GM19193 (cell line): ENCODE results near the gene SVOPL.

ENCODE experiments used
- POLR2A ChIP-seq: IDR thresholded peaks from 4 replicates; pipeline ENCODE4 v1.6.1; 2011; ENCODE audit not compliant: insufficient read depth, insufficient read length; ENCODE audit errors: extremely low read depth

Gene SVOPL

DNA sequence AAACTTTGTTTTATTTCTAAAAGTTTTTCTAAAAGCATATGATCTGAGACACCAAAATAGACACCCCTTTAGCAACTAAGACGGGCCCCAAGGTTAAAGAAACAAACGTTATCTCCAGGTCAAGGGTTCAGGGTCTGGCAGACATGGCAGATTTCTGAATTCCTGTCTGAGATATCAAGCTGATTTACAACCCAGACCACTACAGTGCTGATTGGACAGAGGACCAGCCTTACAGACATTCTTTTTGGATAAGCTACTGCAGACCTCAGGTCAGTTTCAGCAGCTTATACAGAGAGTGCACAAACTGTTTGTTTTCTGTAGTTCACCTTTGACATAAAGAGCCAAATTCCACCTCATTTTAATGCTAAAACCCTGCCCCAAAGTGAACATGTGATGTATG lies 34.8 kb downstream of the SVOPL start:
- TF ChIP-seq POLR2A: no peak

DNA sequence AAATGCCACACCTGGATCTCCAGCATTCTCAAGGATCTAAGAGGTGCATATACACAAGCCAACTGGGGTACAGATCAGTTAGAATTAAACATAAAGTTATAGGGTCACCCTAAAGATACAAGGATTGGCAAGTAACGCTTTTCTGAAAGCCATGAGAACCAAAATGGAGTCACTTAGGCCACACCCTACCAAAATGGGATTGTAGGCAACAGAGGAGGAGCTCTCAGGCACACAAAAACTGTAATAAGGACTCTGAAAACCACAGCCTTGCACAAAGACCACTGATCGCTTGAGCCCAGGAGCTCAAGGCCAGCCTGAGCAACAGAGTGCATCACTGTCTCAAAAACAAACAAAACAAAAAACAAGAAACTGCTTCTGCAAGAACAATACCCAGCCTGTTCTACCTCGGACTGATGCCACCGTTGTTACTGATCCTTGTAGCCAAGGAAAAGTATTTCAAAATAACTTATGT lies 35.5 kb downstream of the SVOPL start:
- no peak for TF ChIP-seq POLR2A

DNA sequence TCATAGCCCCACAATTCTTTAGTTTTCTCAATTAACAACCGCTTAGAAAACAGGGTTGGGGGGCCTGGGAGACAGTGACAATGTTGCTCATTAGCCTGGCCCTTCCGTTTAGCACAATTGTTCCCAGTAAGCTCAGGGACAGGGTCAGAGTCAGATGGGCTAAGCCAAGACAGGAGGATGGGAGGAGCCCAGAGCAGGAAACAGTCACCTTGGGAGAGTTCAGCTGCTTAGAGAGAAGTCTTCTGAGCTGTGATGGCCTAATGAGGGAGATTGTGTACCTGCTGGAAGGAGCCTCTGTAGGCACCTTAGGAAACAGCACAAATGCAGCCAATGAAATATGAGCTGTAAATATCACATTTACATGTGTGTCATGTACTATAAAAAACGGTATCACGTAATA lies 35.9 kb downstream of the SVOPL start:
- TF ChIP-seq POLR2A: no peak

GRCh38 chr7:138663725-138664710 lies 37.1 kb downstream of the SVOPL start:
- no peak for TF ChIP-seq POLR2A

GRCh38 chr7:138662991-138663320 lies 38.2 kb downstream of the SVOPL start:
- TF ChIP-seq POLR2A: no peak

DNA sequence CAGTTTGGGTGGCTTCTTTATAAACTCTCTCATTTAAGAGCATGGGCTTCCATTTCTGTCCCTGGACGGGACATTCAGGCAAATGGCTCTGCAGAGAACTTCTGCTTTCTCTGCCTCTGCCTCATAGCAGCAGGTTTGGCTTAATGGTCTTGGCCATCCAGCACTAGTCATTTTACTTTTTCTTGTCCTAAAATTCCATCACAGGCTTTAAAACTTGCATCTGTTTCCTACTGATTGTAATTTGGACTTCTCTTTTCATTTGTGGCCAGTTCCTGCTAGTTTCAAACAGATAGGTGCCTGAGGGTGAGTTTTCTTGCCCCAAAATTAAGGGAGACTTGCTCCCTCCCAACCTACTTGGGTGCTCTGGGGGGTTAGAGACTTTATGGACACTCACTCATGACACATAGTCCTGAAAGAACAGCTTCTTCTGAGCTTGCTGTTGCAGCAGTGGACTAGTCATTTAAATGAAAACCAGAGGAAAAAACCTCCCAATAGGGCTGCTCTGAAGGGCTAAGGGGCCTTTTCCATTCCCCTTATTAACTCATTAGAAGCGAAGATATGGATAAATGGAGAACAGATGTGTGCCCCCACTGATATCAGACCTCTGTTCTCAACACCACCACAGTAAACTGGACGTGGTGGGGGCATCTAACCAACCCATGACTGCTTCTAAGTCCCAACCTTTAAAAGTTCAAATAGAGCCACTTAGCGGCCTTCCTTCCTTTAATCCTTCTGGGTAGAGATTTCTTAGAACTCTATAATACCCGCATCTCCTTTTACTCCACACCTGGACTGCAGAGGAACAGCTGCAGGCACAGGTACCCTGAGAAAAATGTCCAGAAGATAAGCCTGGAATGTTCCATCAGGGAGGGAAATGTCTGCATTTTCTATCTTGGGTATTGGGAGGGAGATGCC lies 38.8 kb downstream of the SVOPL start:
- TF ChIP-seq POLR2A: no peak

DNA sequence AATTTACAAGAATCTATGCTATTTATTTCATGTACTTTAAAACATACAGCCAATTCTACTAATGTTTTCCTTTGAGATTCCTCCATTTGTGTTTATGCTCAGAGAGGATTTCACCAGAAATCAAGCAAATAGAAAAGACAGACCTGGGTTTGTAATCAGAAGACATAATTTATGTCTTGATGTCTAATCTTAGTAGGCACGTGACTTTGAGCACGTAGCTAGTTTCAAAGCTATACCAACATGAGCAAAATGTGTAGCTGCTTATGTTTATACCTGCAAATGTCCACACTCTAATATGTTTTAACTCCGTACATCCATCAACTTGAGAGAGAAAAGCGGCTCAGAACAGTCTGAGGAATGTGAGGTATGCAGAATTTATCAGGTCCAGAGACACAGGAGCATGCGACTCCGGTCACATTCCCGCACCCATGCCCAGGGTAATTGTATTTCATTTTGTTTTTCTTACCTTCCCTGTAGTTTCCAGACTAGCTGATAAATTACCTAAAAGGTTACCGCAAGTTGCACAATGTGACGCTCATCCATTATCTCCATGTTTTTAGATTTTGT lies 40.0 kb downstream of the SVOPL start:
- no peak for TF ChIP-seq POLR2A

- TF ChIP-seq POLR2A: no peak
These were observed 42.3 kb downstream of the SVOPL start for GRCh38 chr7:138658889-138659288.

GRCh38 chr7:138657854-138658386 lies 43.2 kb downstream of the SVOPL start:
- TF ChIP-seq POLR2A: no peak

- no peak for TF ChIP-seq POLR2A
These were observed 44.2 kb downstream of the SVOPL start for GRCh38 chr7:138656952-138657351.

DNA sequence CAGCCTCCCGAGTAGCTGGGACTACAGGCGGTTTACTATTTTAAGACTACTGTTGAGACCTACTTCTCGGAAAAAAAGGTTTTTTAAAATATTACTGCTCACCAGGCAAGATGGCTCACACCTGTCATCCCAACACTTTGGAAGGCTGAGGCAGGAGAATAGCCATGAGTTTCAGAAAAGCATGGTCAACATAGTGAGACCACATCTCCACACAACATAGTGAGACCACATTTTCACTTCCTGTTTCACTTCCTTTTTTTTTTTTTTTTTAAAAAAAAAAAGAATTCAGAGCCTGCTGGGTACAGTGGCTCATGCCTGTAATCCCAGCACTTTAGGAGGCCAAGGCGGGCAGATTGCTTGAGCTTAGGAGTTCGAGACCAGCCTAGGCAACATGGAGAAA lies 46.5 kb downstream of the SVOPL start:
- no peak for TF ChIP-seq POLR2A

DNA sequence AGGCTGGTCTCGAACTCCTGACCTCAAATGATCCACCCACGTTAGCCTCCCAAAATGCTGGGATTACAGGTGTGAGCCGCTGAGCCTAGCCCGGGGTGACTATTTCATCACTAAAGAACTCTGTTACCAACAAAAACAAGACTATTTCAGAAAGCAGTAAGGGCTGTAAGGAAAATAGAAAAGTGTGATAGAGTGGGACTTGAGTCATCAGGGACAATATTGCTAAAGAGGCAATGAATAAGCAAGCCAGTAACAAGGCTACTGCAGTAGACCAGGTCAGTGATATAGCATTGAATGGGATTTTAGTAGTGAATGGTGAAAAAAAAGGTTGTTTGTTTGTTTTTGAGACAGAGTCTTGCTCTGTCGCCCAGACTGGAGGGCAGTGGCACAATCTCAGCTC lies 51.7 kb downstream of the SVOPL start:
- no peak for TF ChIP-seq POLR2A

DNA sequence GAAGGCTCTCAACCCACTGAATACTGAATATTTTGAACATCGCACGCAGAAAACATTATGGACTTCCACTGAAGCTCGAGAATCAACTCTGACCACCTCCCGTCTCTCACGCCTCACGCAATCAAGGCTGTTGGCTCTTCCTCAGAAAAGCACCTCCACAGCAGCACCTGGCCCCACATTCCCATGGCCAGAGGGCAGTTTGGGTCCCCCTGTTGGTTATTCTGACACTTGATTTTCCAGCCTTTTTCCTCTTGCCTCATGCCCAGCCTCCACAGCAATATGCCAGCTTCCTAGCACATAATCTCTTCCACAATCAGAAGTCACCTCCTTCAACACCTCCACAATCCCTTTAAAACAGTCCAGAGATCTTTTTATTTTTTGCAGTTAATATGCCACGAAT lies 55.9 kb downstream of the SVOPL start:
- no peak for TF ChIP-seq POLR2A

DNA sequence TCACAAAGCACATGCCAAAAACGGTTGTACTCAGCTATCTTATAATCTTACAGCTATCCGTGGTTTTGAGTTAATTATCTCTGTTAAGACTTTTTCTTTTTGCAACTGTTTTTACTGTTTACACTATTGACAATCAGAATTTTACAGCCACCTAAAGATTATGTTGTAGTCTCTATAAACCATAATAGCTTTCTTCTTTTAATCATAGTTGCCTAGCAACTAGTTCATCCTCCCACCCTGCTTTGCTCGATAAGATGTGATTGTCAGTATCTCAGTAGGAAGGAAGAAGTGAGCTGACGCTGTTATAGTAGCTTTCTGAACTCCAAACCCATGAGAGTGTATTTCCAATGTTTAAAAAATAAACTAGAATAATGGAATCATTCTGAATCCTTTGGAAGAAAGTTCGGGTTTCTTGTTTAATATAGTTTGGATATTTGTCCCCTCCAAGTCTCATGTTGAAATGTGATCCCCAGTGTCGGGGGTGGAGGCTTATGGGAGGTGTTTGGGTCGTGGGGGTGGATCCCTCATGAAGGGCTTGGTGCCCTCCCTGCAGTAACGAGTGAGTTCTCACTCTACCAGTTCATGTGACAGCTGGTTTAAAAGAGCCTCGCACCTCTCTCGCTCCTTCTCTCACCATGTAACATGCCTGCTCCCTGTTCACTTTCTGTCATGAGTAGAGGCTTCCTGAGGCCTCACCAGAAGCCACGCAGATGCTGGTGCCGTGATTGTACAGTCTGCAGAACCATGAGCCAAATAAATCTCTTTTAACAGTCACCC lies 68.1 kb downstream of the SVOPL start:
- no peak for TF ChIP-seq POLR2A
